NCI-H460 (cell line): ENCODE measurements around the gene PBXIP1. TPM values are rescaled to one million over a fixed set of nuclear protein-coding genes. Genes with fewer than 3 reads are reported as not detected.

Experiments used
- DNase-seq: peaks from one replicate; pipeline ENCODE4 v3.0.0-alpha.2; 2016; ENCODE audit warnings: low read depth; ENCODE audit errors: extremely low read depth
- polyA plus RNA-seq: library from polyadenylated mRNA; depleted of rRNA; stranded (reverse); fragments of >200 nt; gene quantifications from 2 replicates; pipeline ENCODE4 v1.2.3, GENCODE V29; 2014; cell fraction: nucleus; rRNA removed
- total RNA-seq: library from RNA; depleted of rRNA; stranded (reverse); fragments of >200 nt; shearing (Covaris generic); gene quantifications from 2 replicates; pipeline ENCODE4 v1.2.3, GENCODE V29; 2014; rRNA removed

The PBXIP1 gene
- total RNA-seq, result 24.7 and 25.6 TPM in 2 replicates
- 23.4 and 23.6 TPM in 2 replicates for polyA plus RNA-seq

GRCh38 chr1:154955718-154956543 lies at the start of gene PBXIP1:
TSS of gene PBXIP1 (minus strand) at chr1:154956099. CDS start at chr1:154953721, 2,378 bp downstream.
- DNase-seq, result peak; percentile 94

- peak; percentile 53 for DNase-seq
Measured at GRCh38 chr1:155005076-155006011, 49.4 kb upstream of the PBXIP1 start.

GRCh38 chr1:155004352-155005075 lies 48.6 kb upstream of the PBXIP1 start:
- peak; percentile 74 for DNase-seq

- DNase-seq, result peak; percentile 88
Measured at GRCh38 chr1:155003766-155004351, 48.0 kb upstream of the PBXIP1 start.

- DNase-seq, result peak; percentile 39
Measured at GRCh38 chr1:155003227-155003765, 47.4 kb upstream of the PBXIP1 start.

- DNase-seq, result peak; percentile 33
Measured at GRCh38 chr1:155002464-155003226, 46.7 kb upstream of the PBXIP1 start, which contains the start of gene ZBTB7B. TSS of gene ZBTB7B (plus strand) at chr1:155002802. CDS start at chr1:155014661, 11,859 bp downstream.

- DNase-seq, result peak; percentile 100
Measured at GRCh38 chr1:155001675-155002463, 46.0 kb upstream of the PBXIP1 start.

GRCh38 chr1:155001425-155001674 lies 45.5 kb upstream of the PBXIP1 start:
- DNase-seq, result no peak

GRCh38 chr1:155000726-155001424 lies 45.0 kb upstream of the PBXIP1 start:
- peak; percentile 92 for DNase-seq

GRCh38 chr1:155000411-155000725 lies 44.5 kb upstream of the PBXIP1 start:
- DNase-seq, result no peak

GRCh38 chr1:154999571-155000410 lies 43.9 kb upstream of the PBXIP1 start:
- no peak for DNase-seq

- DNase-seq, result peak; percentile 77
Measured at GRCh38 chr1:154998818-154999570, 43.1 kb upstream of the PBXIP1 start.

- DNase-seq, result no peak
Measured at GRCh38 chr1:154998201-154998780, 42.4 kb upstream of the PBXIP1 start.

- no peak for DNase-seq
Measured at GRCh38 chr1:154996966-154997701, 41.2 kb upstream of the PBXIP1 start.

- DNase-seq, result peak; percentile 78
Measured at GRCh38 chr1:154995301-154995983, 39.5 kb upstream of the PBXIP1 start.
